ENCODE results near the gene TSPO. TPM values are rescaled to one million over a fixed set of nuclear protein-coding genes. Genes with fewer than 3 reads are reported as not detected.

Gene TSPO
- total and polyA plus RNA-seq, 9 of the 15 experiments (the other 6 are each of a cell fraction or from before 2014, with no cell fraction given) = 4.9 to 126 (median 25.3) TPM

GRCh38 chr22:43206509-43207161 is 55.3 kb downstream of the TSPO start:
- no peak overlapping the region for H3K4me2 ChIP-seq (ENCODE audit: insufficient read depth, low read length)
- H3K9me3 ChIP-seq (replicated peaks; ENCODE audit: control insufficient read depth, insufficient read depth, low read depth, low read length) = no peaks in the 10 kb centered on the region
- FAIRE-seq = no peak
- no TSS peak for BruUV-seq (replicated peaks)
- H3K4me3 ChIP-seq = no peak overlapping the region
- DNase-seq (ENCODE audit: extremely low read depth in 1 of 4, low spot score in 3 of 4) = no peak
- no peak overlapping the region; a peak in 1 of 4 replicates for H3K9ac ChIP-seq (ENCODE audit: insufficient read depth in 1 of 2, low read depth in 2 of 2, low read length in 2 of 2)
- H4K20me1 ChIP-seq (replicated peaks; ENCODE audit: control insufficient read depth, insufficient read depth, low read length) = no peaks in the 10 kb centered on the region
- H3K36me3 ChIP-seq (ENCODE audit: control insufficient read depth, insufficient read depth, low read length) = no peaks in the 10 kb centered on the region
- no peak overlapping the region for H3K27ac ChIP-seq (ENCODE audit: extremely low read depth, low read depth, low read length)
- in situ Hi-C loops (cut with MboI) (no loop called here), intact Hi-C loops (cut with micrococcal nuclease) (no loop called here)
- ChIA-PET CTCF (ENCODE audit: low intra/inter-chr PET ratio) (no interaction called here), POLR2A (interaction anchor here (0.6 kb wide), 1 partner anchor 9 kb away, joined by 3 read pairs; no protein-coding TSS in a partner anchor)
- peaks cover 0 to 20% of the 10 kb centered on the region in 2 experiments; a peak in 3 of 5 replicates for H3K27me3 ChIP-seq (ENCODE audit: control insufficient read depth in 2 of 2, insufficient read depth in 2 of 2, low read length in 2 of 2)
- ATAC-seq = no peak
- peaks cover 2 to 31% of the 10 kb centered on the region in 2 experiments; a peak in 3 of 5 replicates for H3K4me1 ChIP-seq (replicated peaks in 1 of 2; ENCODE audit: control insufficient read depth in 2 of 2, insufficient read depth in 2 of 2, low read length in 2 of 2)
- TF ChIP-seq BHLHE40 (IDR thresholded peaks at IDR 0.05; ENCODE audit: low read length) (0 out of 2 replicates have a peak, but pooled peaks have one; percentile 16), ZNF197 (CRISPR knock-in tag; IDR thresholded peaks at IDR 0.05; ENCODE audit: low read depth) (no peak), USF1 (CRISPR knock-in tag; IDR thresholded peaks at IDR 0.05) (peak; percentile 52), GABPA (tag; conservative IDR thresholded peaks at IDR 0.05; ENCODE audit: low read depth) (no peak), MED1 (CRISPR knock-in tag; IDR thresholded peaks at IDR 0.05; ENCODE audit: borderline replicate concordance) (no peak)
- no peaks in the 10 kb centered on the region for H3K9me1 ChIP-seq (ENCODE audit: control insufficient read depth, insufficient read depth, low read length)
- 2% methylated on average over 17 of the region's 23 CpGs for WGBS (ENCODE audit: insufficient coverage, low coverage, missing lambda C conversion rate)
- H2AFZ ChIP-seq (ENCODE audit: low read depth, low read length) = no peak overlapping the region
- H3K79me2 ChIP-seq (ENCODE audit: control insufficient read depth, insufficient read depth, low read length) = no peaks in the 10 kb centered on the region
